ENCODE measurements around the gene NIF3L1.
A peak's percentile ranks its signal among the peaks of the same experiment; 100 is the strongest.

NIF3L1 gene

GRCh38 chr2:200888704-200889625 lies at the start of gene NIF3L1, which contains the start of gene PPIL3:
NIF3L1 (plus strand) TSS chr2:200889371; CDS start chr2:200891944, 2,573 bp downstream.
PPIL3 (minus strand) TSS chr2:200889077; CDS start chr2:200887615, 1,462 bp downstream.
- DNase-seq (ENCODE audit: low spot score): peak; percentile 94

- DNase-seq (ENCODE audit: low spot score): no peak
Observed at GRCh38 chr2:200839513-200839912, 49.7 kb upstream of the NIF3L1 start.

- no peak for DNase-seq (ENCODE audit: low spot score)
Observed at GRCh38 chr2:200843993-200844948, 44.9 kb upstream of the NIF3L1 start.

- no peak for DNase-seq (ENCODE audit: low spot score)
Observed at GRCh38 chr2:200845194-200845593, 44.0 kb upstream of the NIF3L1 start.

- DNase-seq (ENCODE audit: low spot score): no peak
Observed at GRCh38 chr2:200845669-200846325, 43.4 kb upstream of the NIF3L1 start.

GRCh38 chr2:200847269-200847668 lies 41.9 kb upstream of the NIF3L1 start:
- DNase-seq (ENCODE audit: low spot score): no peak

- no peak for DNase-seq (ENCODE audit: low spot score)
Observed at GRCh38 chr2:200847939-200848338, 41.2 kb upstream of the NIF3L1 start.

GRCh38 chr2:200850512-200851256 lies 38.5 kb upstream of the NIF3L1 start:
- DNase-seq (ENCODE audit: low spot score): no peak

- no peak for DNase-seq (ENCODE audit: low spot score)
Observed at GRCh38 chr2:200851398-200852248, 37.5 kb upstream of the NIF3L1 start.

- DNase-seq (ENCODE audit: low spot score): no peak
Observed at GRCh38 chr2:200852605-200853004, 36.6 kb upstream of the NIF3L1 start.

- no peak for DNase-seq (ENCODE audit: low spot score)
Observed at GRCh38 chr2:200856806-200857205, 32.4 kb upstream of the NIF3L1 start.

- DNase-seq (ENCODE audit: low spot score): peak; percentile 62
Observed at GRCh38 chr2:200860092-200860795, 28.9 kb upstream of the NIF3L1 start.

GRCh38 chr2:200861617-200862155 lies 27.5 kb upstream of the NIF3L1 start:
- DNase-seq (ENCODE audit: low spot score): no peak

GRCh38 chr2:200862532-200863000 lies 26.6 kb upstream of the NIF3L1 start:
- no peak for DNase-seq (ENCODE audit: low spot score)

GRCh38 chr2:200863782-200864175 lies 25.4 kb upstream of the NIF3L1 start:
- DNase-seq (ENCODE audit: low spot score): no peak

GRCh38 chr2:200864176-200865034 lies 24.8 kb upstream of the NIF3L1 start, which contains the start of gene CLK1:
CLK1 (minus strand) TSS chr2:200864658; CDS start chr2:200861862, 2,796 bp downstream.
- DNase-seq (ENCODE audit: low spot score): peak; percentile 98

- DNase-seq (ENCODE audit: low spot score): no peak
Observed at GRCh38 chr2:200869014-200869413, 20.2 kb upstream of the NIF3L1 start.

- no peak for DNase-seq (ENCODE audit: low spot score)
Observed at GRCh38 chr2:200871151-200871550, 18.0 kb upstream of the NIF3L1 start.
